ENCODE data around the gene ATP13A2. TPM values are rescaled to one million over a fixed set of nuclear protein-coding genes. Genes with fewer than 3 reads are reported as not detected.

Gene ATP13A2
- total and polyA plus RNA-seq, 2 donors (not counting 1 experiment from before 2014, with no cell fraction given) = 41.6 to 51.8 TPM

GRCh38 chr1:17027900-17028299 lies 16.2 kb upstream of the ATP13A2 start:
- CTCF ChIA-PET = no interaction called here
- no CpG with 5 or more reads among the region's 2 CpGs for WGBS (ENCODE audit: insufficient coverage)
- Mint-ChIP-seq H3K4me3 (no peak overlapping the region), H3K9me3 (ENCODE audit: insufficient read depth) (no peaks in the 10 kb centered on the region), H3K4me1 (no peaks in the 10 kb centered on the region), H3K27ac (no peak overlapping the region), H3K27me3 (no peaks in the 10 kb centered on the region)
- no peak for DNase-seq
- H3K4me1 ChIP-seq (ENCODE audit: control insufficient read depth in 2 of 2, insufficient read depth in 2 of 2, low read length in 2 of 2) = peaks cover 0 to 5% of the 10 kb centered on the region in 2 donors
- peaks cover 4% of the 10 kb centered on the region for H3K79me2 ChIP-seq (ENCODE audit: control insufficient read depth, insufficient read depth, low read length)
- intact Hi-C loops (cut with micrococcal nuclease) = no loop called here
- peaks cover 10 to 77% of the 10 kb centered on the region in 2 experiments for H3K36me3 ChIP-seq (replicated peaks in 1 of 2; ENCODE audit: control extremely low read depth in 1 of 2, control insufficient read depth in 1 of 2, extremely low read depth in 1 of 2, insufficient read depth in 2 of 2, low read length in 1 of 2)
- H3K27ac ChIP-seq (ENCODE audit: low read length in 2 of 2) = no peak overlapping the region
- POLR2A ChIA-PET = no interaction called here
- no peaks in the 10 kb centered on the region for H3K9me3 ChIP-seq (ENCODE audit: control extremely low read depth in 1 of 3, control insufficient read depth in 2 of 3, insufficient read depth in 1 of 3, low read length in 2 of 3)
- TF ChIP-seq, protein P1, sequence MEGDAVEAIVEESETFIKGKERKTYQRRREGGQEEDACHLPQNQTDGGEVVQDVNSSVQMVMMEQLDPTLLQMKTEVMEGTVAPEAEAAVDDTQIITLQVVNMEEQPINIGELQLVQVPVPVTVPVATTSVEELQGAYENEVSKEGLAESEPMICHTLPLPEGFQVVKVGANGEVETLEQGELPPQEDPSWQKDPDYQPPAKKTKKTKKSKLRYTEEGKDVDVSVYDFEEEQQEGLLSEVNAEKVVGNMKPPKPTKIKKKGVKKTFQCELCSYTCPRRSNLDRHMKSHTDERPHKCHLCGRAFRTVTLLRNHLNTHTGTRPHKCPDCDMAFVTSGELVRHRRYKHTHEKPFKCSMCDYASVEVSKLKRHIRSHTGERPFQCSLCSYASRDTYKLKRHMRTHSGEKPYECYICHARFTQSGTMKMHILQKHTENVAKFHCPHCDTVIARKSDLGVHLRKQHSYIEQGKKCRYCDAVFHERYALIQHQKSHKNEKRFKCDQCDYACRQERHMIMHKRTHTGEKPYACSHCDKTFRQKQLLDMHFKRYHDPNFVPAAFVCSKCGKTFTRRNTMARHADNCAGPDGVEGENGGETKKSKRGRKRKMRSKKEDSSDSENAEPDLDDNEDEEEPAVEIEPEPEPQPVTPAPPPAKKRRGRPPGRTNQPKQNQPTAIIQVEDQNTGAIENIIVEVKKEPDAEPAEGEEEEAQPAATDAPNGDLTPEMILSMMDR (IDR thresholded peaks at IDR 0.05) = no peak
- H2AFZ ChIP-seq (ENCODE audit: insufficient read depth, low read depth, low read length, poor library complexity, severe bottlenecking) = no peak overlapping the region
- ATAC-seq (ENCODE audit: low read depth) = no peak
- H3K4me3 ChIP-seq (ENCODE audit: control extremely low read depth in 1 of 5, extremely low read depth in 1 of 5, insufficient read depth in 1 of 5, low read depth in 2 of 5, low read length in 4 of 5) = no peak overlapping the region
- H3K27me3 ChIP-seq (replicated peaks in 1 of 4; ENCODE audit: control extremely low read depth in 1 of 4, control insufficient read depth in 3 of 4, insufficient read depth in 4 of 4, low read length in 3 of 4) = no peaks in the 10 kb centered on the region
- no peak overlapping the region for H3K4me2 ChIP-seq (replicated peaks; ENCODE audit: low read depth, low read length, poor library complexity, severe bottlenecking)
- H4K20me1 ChIP-seq (ENCODE audit: control insufficient read depth, insufficient read depth, low read length, poor library complexity, severe bottlenecking) = peaks cover 6% of the 10 kb centered on the region
- no peak overlapping the region for H3K9ac ChIP-seq (ENCODE audit: low read length)

DNA sequence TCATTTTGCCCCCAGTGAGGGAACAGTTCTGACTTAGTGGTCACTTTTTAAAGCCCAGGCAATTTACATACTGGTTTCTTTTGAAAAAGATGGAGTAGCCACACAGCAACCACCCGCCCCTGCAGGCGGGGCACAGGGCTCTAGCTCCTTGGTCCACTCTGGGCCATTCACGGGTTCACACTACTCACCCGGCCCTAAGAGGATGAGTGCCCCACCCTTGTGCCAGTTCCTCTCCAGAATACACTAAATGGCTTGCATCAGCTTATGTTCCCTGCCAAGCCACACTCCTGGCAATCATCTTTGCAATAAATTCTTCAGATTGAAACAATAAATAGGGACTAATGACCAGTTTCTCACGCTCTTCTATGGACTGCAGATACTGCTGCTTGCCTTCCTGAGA lies 15.7 kb upstream of the ATP13A2 start:
- no peaks in the 10 kb centered on the region for H3K4me1 Mint-ChIP-seq
- no peak overlapping the region for H3K4me2 ChIP-seq (replicated peaks; ENCODE audit: low read depth, low read length, poor library complexity, severe bottlenecking)
- H3K9me3 Mint-ChIP-seq (ENCODE audit: insufficient read depth) = no peaks in the 10 kb centered on the region
- no peak overlapping the region for H3K9ac ChIP-seq (ENCODE audit: low read length)
- H3K4me3 ChIP-seq (ENCODE audit: control extremely low read depth in 1 of 5, extremely low read depth in 1 of 5, insufficient read depth in 1 of 5, low read depth in 2 of 5, low read length in 4 of 5) = no peak overlapping the region
- H4K20me1 ChIP-seq (ENCODE audit: control insufficient read depth, insufficient read depth, low read length, poor library complexity, severe bottlenecking) = peaks cover under 1% of the 10 kb centered on the region
- peaks cover 0 to 5% of the 10 kb centered on the region in 2 donors for H3K4me1 ChIP-seq (ENCODE audit: control insufficient read depth in 2 of 2, insufficient read depth in 2 of 2, low read length in 2 of 2)
- no peak overlapping the region for H3K27ac Mint-ChIP-seq
- WGBS (ENCODE audit: insufficient coverage) = 97% methylated on average over 4 of the region's 5 CpGs
- no peak overlapping the region for H2AFZ ChIP-seq (ENCODE audit: insufficient read depth, low read depth, low read length, poor library complexity, severe bottlenecking)
- H3K27ac ChIP-seq (ENCODE audit: low read length in 2 of 2) = no peak overlapping the region
- H3K27me3 ChIP-seq (replicated peaks in 1 of 4; ENCODE audit: control extremely low read depth in 1 of 4, control insufficient read depth in 3 of 4, insufficient read depth in 4 of 4, low read length in 3 of 4) = no peaks in the 10 kb centered on the region
- H3K27me3 Mint-ChIP-seq = no peaks in the 10 kb centered on the region
- H3K4me3 Mint-ChIP-seq = no peak overlapping the region
- DNase-seq = no peak
- H3K79me2 ChIP-seq (ENCODE audit: control insufficient read depth, insufficient read depth, low read length) = peaks cover 4% of the 10 kb centered on the region
- intact Hi-C loops (cut with micrococcal nuclease) = no loop called here
- POLR2A ChIA-PET = no interaction called here
- peaks cover 8 to 77% of the 10 kb centered on the region in 2 experiments for H3K36me3 ChIP-seq (replicated peaks in 1 of 2; ENCODE audit: control extremely low read depth in 1 of 2, control insufficient read depth in 1 of 2, extremely low read depth in 1 of 2, insufficient read depth in 2 of 2, low read length in 1 of 2)
- CTCF ChIA-PET = no interaction called here
- H3K9me3 ChIP-seq (ENCODE audit: control extremely low read depth in 1 of 3, control insufficient read depth in 2 of 3, insufficient read depth in 1 of 3, low read length in 2 of 3) = no peaks in the 10 kb centered on the region
- TF ChIP-seq, protein P1 (IDR thresholded peaks at IDR 0.05) = no peak
- TF ChIP-seq EZH2 (IDR thresholded peaks at IDR 0.05; ENCODE audit: borderline replicate concordance, insufficient read depth, low read depth, low read length, poor library complexity, severe bottlenecking) = no peak
- ATAC-seq (ENCODE audit: low read depth) = no peak

Data from B cell (primary cell).